Loucy (cell line): ENCODE measurements around the gene TMEM132C.

Source experiments
- H2AFZ ChIP-seq: fragments of 200-600 bp; sonication (generic); 2 replicates; pipeline ENCODE4 v1.6.0; 2016; ENCODE audit warnings: antibody characterized with exemption, mild to moderate bottlenecking, low read length, moderate library complexity
- H3F3A ChIP-seq: fragments of 200-600 bp; 2 replicates; pipeline ENCODE4 v1.6.0; 2016; ENCODE audit warnings: antibody characterized with exemption, low read depth, mild to moderate bottlenecking
- H3K27me3 ChIP-seq: fragments of 200-600 bp; sonication (generic); 2 replicates; pipeline ENCODE4 v1.6.1; 2014; ENCODE audit warnings: low read length, mild to moderate bottlenecking; ENCODE audit not compliant: insufficient read depth, poor library complexity, severe bottlenecking
- H3K36me3 ChIP-seq: fragments of 200-600 bp; sonication (generic); 2 replicates; pipeline ENCODE4 v1.6.1; 2016; ENCODE audit warnings: low read length; ENCODE audit not compliant: insufficient read depth
- H3K4me1 ChIP-seq: fragments of 200-600 bp; sonication (generic); 2 replicates; pipeline ENCODE4 v1.5.1; 2014; ENCODE audit warnings: low read length, mild to moderate bottlenecking; ENCODE audit not compliant: insufficient read depth, poor library complexity, severe bottlenecking
- H3K4me2 ChIP-seq: fragments of 200-600 bp; sonication (generic); 2 replicates; pipeline ENCODE4 v1.6.0; 2014; ENCODE audit warnings: antibody characterized with exemption, low read length, low read depth, mild to moderate bottlenecking; ENCODE audit not compliant: poor library complexity, severe bottlenecking
- H3K4me3 ChIP-seq: fragments of 200-600 bp; sonication (generic); 2 replicates; pipeline ENCODE4 v1.5.1; 2014; ENCODE audit warnings: low read length, mild to moderate bottlenecking, mixed read lengths; ENCODE audit not compliant: poor library complexity, severe bottlenecking
- H3K79me2 ChIP-seq: fragments of 200-600 bp; sonication (generic); 2 replicates; pipeline ENCODE4 v1.6.1; 2014; ENCODE audit warnings: low read length; ENCODE audit not compliant: insufficient read depth
- H3K9ac ChIP-seq: fragments of 200-600 bp; sonication (generic); 2 replicates; pipeline ENCODE4 v1.6.0; 2014; ENCODE audit warnings: mild to moderate bottlenecking, low read depth, low read length, moderate library complexity; ENCODE audit not compliant: poor library complexity, severe bottlenecking
- H3K9me2 ChIP-seq: fragments of 200-600 bp; sonication (generic); replicated peaks from 2 replicates; pipeline ENCODE4 v1.6.1; 2016; ENCODE audit warnings: low read depth, low read length, mixed read lengths
- H3K9me3 ChIP-seq: fragments of 200-600 bp; sonication (generic); 2 replicates; pipeline ENCODE4 v1.6.1; 2014; ENCODE audit warnings: mild to moderate bottlenecking, antibody characterized with exemption, low read length, low read depth; ENCODE audit not compliant: insufficient read depth
- H4K20me1 ChIP-seq: fragments of 200-600 bp; sonication (generic); 2 replicates; pipeline ENCODE4 v1.6.0; 2014; ENCODE audit warnings: antibody characterized with exemption, low read length, mild to moderate bottlenecking; ENCODE audit not compliant: insufficient read depth, poor library complexity, severe bottlenecking
- CTCF ChIP-seq: fragments of 200-600 bp; sonication (generic); conservative IDR thresholded peaks from 2 replicates; pipeline ENCODE4 v1.5.1; 2014; ENCODE audit warnings: mild to moderate bottlenecking, antibody characterized with exemption, low read length
- EZH2phosphoT487 ChIP-seq: fragments of 200-600 bp; IDR thresholded peaks from 2 replicates; pipeline ENCODE4 v1.6.1; 2018; ENCODE audit warnings: antibody characterized with exemption, mild to moderate bottlenecking, moderate library complexity, borderline replicate concordance

Gene TMEM132C

GRCh38 chr12:128707488-128707887, 440.5 kb downstream of the TMEM132C start:
- Histone ChIP-seq H3K79me2 (no peaks in the 10 kb centered on the region), H4K20me1 (no peaks in the 10 kb centered on the region), H3K9me2 (no peaks in the 10 kb centered on the region), H3K36me3 (no peaks in the 10 kb centered on the region), H3K27me3 (no peaks in the 10 kb centered on the region), H3K9me3 (no peaks in the 10 kb centered on the region), H3K9ac (no peak overlapping the region), H3F3A (no peaks in the 10 kb centered on the region), H3K4me3 (no peak overlapping the region), H3K4me1 (no peaks in the 10 kb centered on the region), H3K4me2 (no peak overlapping the region), H2AFZ (no peak overlapping the region)
- no peak for TF ChIP-seq EZH2phosphoT487
- TF ChIP-seq CTCF = no peak

GRCh38 chr12:128708789-128709188, 441.8 kb downstream of the TMEM132C start:
- Histone ChIP-seq H3K4me2 (no peak overlapping the region), H3K4me1 (no peaks in the 10 kb centered on the region), H3F3A (no peaks in the 10 kb centered on the region), H3K9me3 (no peaks in the 10 kb centered on the region), H3K4me3 (no peak overlapping the region), H3K36me3 (no peaks in the 10 kb centered on the region), H3K9me2 (no peaks in the 10 kb centered on the region), H2AFZ (no peak overlapping the region), H4K20me1 (no peaks in the 10 kb centered on the region), H3K79me2 (no peaks in the 10 kb centered on the region), H3K9ac (no peak overlapping the region), H3K27me3 (no peaks in the 10 kb centered on the region)
- TF ChIP-seq CTCF (no peak), EZH2phosphoT487 (no peak)

GRCh38 chr12:128709660-128710059, 442.7 kb downstream of the TMEM132C start:
- Histone ChIP-seq H3K9me3 (no peaks in the 10 kb centered on the region), H3K4me2 (no peak overlapping the region), H4K20me1 (no peaks in the 10 kb centered on the region), H2AFZ (no peak overlapping the region), H3K9me2 (no peaks in the 10 kb centered on the region), H3K4me1 (no peaks in the 10 kb centered on the region), H3K27me3 (no peaks in the 10 kb centered on the region), H3K4me3 (no peak overlapping the region), H3K9ac (no peak overlapping the region), H3F3A (no peaks in the 10 kb centered on the region), H3K79me2 (no peaks in the 10 kb centered on the region), H3K36me3 (no peaks in the 10 kb centered on the region)
- TF ChIP-seq CTCF (no peak), EZH2phosphoT487 (no peak)
